H9 (cell line): ENCODE results near the gene MUSTN1. TPM values are rescaled to one million over a fixed set of nuclear protein-coding genes. Genes with fewer than 3 reads are reported as not detected.

Experiments used
- DNase-seq: peaks from one replicate; pipeline ENCODE4 v3.0.0-alpha.2; 2017
- H2AFZ ChIP-seq: one replicate; pipeline ENCODE4 v1.6.1; 2013; ENCODE audit warnings: mild to moderate bottlenecking, low read length, control low read depth, moderate library complexity
- H2AK5ac ChIP-seq: 2 replicates; pipeline ENCODE4 v1.6.1; 2013; ENCODE audit warnings: low read length, control low read depth, mixed read lengths; ENCODE audit not compliant: insufficient read length
- H2BK120ac ChIP-seq: one replicate; pipeline ENCODE4 v1.6.1; 2013; ENCODE audit warnings: low read depth, mild to moderate bottlenecking, low read length, control low read depth, inconsistent platforms; ENCODE audit not compliant: poor library complexity, severe bottlenecking
- H2BK12ac ChIP-seq: 2 replicates; pipeline ENCODE4 v1.6.1; 2013; ENCODE audit warnings: low read length, control low read depth, mixed read lengths, low read depth; ENCODE audit not compliant: insufficient read length
- H2BK15ac ChIP-seq: 2 replicates; pipeline ENCODE4 v1.6.1; 2013; ENCODE audit warnings: low read depth, low read length, control low read depth
- H2BK20ac ChIP-seq: one replicate; pipeline ENCODE4 v1.6.1; 2013; ENCODE audit warnings: low read depth, mild to moderate bottlenecking, low read length, control low read depth, inconsistent platforms; ENCODE audit not compliant: poor library complexity, severe bottlenecking
- H2BK5ac ChIP-seq: 2 replicates; pipeline ENCODE4 v1.6.1; 2013; ENCODE audit warnings: low read length, control low read depth, mixed read lengths; ENCODE audit not compliant: insufficient read length
- H3K14ac ChIP-seq: 2 replicates; pipeline ENCODE4 v1.6.1; 2013; ENCODE audit warnings: low read length, control low read depth; ENCODE audit not compliant: insufficient read depth
- H3K18ac ChIP-seq: 2 replicates; pipeline ENCODE4 v1.6.1; 2013; ENCODE audit warnings: low read depth, mild to moderate bottlenecking, mixed read lengths, low read length, control low read depth; ENCODE audit not compliant: insufficient read length
- H3K23ac ChIP-seq: 2 replicates; pipeline ENCODE4 v1.6.1; 2013; ENCODE audit warnings: low read length, control low read depth, mixed read lengths, low read depth; ENCODE audit not compliant: insufficient read length
- H3K23me2 ChIP-seq: 2 replicates; pipeline ENCODE4 v1.6.1; 2013; ENCODE audit warnings: low read depth, mild to moderate bottlenecking, mixed read lengths, low read length, control low read depth; ENCODE audit not compliant: insufficient read length, poor library complexity, severe bottlenecking
- H3K27ac ChIP-seq: 2 replicates; pipeline ENCODE4 v1.5.1; 2013; ENCODE audit warnings: low read length, control low read depth, mixed read lengths, low read depth; ENCODE audit not compliant: insufficient read length
- H3K27me3 ChIP-seq: 2 replicates; pipeline ENCODE4 v1.6.1; 2013; ENCODE audit warnings: low read length, control low read depth, inconsistent platforms; ENCODE audit not compliant: insufficient read depth
- H3K4ac ChIP-seq: 2 replicates; pipeline ENCODE4 v1.6.1; 2013; ENCODE audit warnings: low read depth, mild to moderate bottlenecking, control low read depth, inconsistent platforms, low read length, moderate library complexity
- H3K4me1 ChIP-seq: 2 replicates; pipeline ENCODE4 v1.6.1; 2013; ENCODE audit warnings: low read length, control low read depth, inconsistent platforms; ENCODE audit not compliant: insufficient read depth
- H3K4me2 ChIP-seq: 2 replicates; pipeline ENCODE4 v1.6.1; 2013; ENCODE audit warnings: low read length, control low read depth, mixed read lengths; ENCODE audit not compliant: insufficient read length, insufficient read depth
- H3K56ac ChIP-seq: 2 replicates; pipeline ENCODE4 v1.6.1; 2013; ENCODE audit warnings: low read depth, mild to moderate bottlenecking, mixed read lengths, low read length, control low read depth; ENCODE audit not compliant: insufficient read length
- H3K79me1 ChIP-seq: 2 replicates; pipeline ENCODE4 v1.6.1; 2013; ENCODE audit warnings: low read depth, mild to moderate bottlenecking, moderate library complexity, low read length, control low read depth, inconsistent platforms; ENCODE audit not compliant: insufficient read depth, poor library complexity, severe bottlenecking
- H3K79me2 ChIP-seq: 2 replicates; pipeline ENCODE4 v1.6.1; 2013; ENCODE audit warnings: low read length, control low read depth, inconsistent platforms; ENCODE audit not compliant: insufficient read depth
- H3K9ac ChIP-seq: 2 replicates; pipeline ENCODE4 v1.6.1; 2013; ENCODE audit warnings: low read length, control low read depth, mixed read lengths; ENCODE audit not compliant: insufficient read length; ENCODE audit errors: extremely low read depth
- H3K9me3 ChIP-seq: one replicate; pipeline ENCODE4 v1.6.1; 2013; ENCODE audit warnings: low read depth, low read length, inconsistent platforms; ENCODE audit not compliant: control insufficient read depth
- H3T11ph ChIP-seq: one replicate; pipeline ENCODE4 v1.6.1; 2013; ENCODE audit warnings: mild to moderate bottlenecking, low read length, control low read depth, inconsistent platforms
- H4K20me1 ChIP-seq: one replicate; pipeline ENCODE4 v1.6.1; 2013; ENCODE audit not compliant: control insufficient read depth, insufficient read length, insufficient read depth
- H4K5ac ChIP-seq: 2 replicates; pipeline ENCODE4 v1.6.1; 2013; ENCODE audit warnings: low read depth, mild to moderate bottlenecking, mixed read lengths, low read length, control low read depth; ENCODE audit not compliant: insufficient read length
- H4K8ac ChIP-seq: replicated peaks from 2 replicates; pipeline ENCODE4 v1.6.1; 2013; ENCODE audit warnings: low read length, control low read depth, mixed read lengths, low read depth; ENCODE audit not compliant: insufficient read length
- H4K91ac ChIP-seq: 2 replicates; pipeline ENCODE4 v1.6.1; 2013; ENCODE audit warnings: low read depth, mild to moderate bottlenecking, moderate library complexity, mixed read lengths, low read length, control low read depth; ENCODE audit not compliant: insufficient read length
- H3K27ac Mint-ChIP-seq, 3 experiments: 2 replicates in 2 of 3; 3 replicates in 1 of 3; pipeline ENCODE4 v1.8.0; 2020 to 2021; ENCODE audit warnings: mixed read lengths in 3 of 3, mild to moderate bottlenecking in 1 of 3, moderate library complexity in 1 of 3
- H3K27me3 Mint-ChIP-seq: 2 replicates; pipeline ENCODE4 v1.8.0; 2021; ENCODE audit warnings: low read depth, mild to moderate bottlenecking, moderate library complexity, mixed read lengths
- H3K36me3 Mint-ChIP-seq, 3 experiments: 2 replicates in 2 of 3; 3 replicates in 1 of 3; pipeline ENCODE4 v1.8.0; 2020 to 2021; ENCODE audit warnings: low read depth in 3 of 3, mixed read lengths in 3 of 3; ENCODE audit not compliant: insufficient read depth in 1 of 3
- H3K4me1 Mint-ChIP-seq, 2 experiments: 2 replicates each; pipeline ENCODE4 v1.8.0; 2020; ENCODE audit warnings: mixed read lengths in 2 of 2
- H3K4me3 Mint-ChIP-seq, 2 experiments: 2 replicates in 1 of 2; 3 replicates in 1 of 2; pipeline ENCODE4 v1.8.0; 2020 to 2021; ENCODE audit warnings: mild to moderate bottlenecking in 2 of 2, mixed read lengths in 2 of 2, moderate library complexity in 1 of 2
- H3K9me3 Mint-ChIP-seq, 2 experiments: 2 replicates in 1 of 2; 3 replicates in 1 of 2; pipeline ENCODE4 v1.8.0; 2020; ENCODE audit warnings: mild to moderate bottlenecking in 2 of 2, mixed read lengths in 2 of 2, moderate library complexity in 1 of 2
- CTCF ChIP-seq: fragments of 200-600 bp; sonication (generic); conservative IDR thresholded peaks from 3 replicates; pipeline ENCODE4 v1.8.0; 2021; ENCODE audit warnings: antibody characterized with exemption, mild to moderate bottlenecking
- WGBS: extraction: QIAGEN DNeasy Blood & Tissue Kit; methylation state at CpG from one replicate; pipeline ENCODE4 v1.1.7; 2013; ENCODE audit warnings: missing lambda C conversion rate, low lambda C conversion rate, mixed read lengths; ENCODE audit not compliant: insufficient read length; ENCODE audit errors: extremely low coverage; 5-methylcytosine and 5-hydroxymethylcytosine counted together
- total RNA-seq: library from RNA; stranded (reverse); gene quantifications from 2 replicates; pipeline ENCODE4 v1.2.1, GENCODE V29; 2021

MUSTN1 gene
- total RNA-seq, 1 experiment from 2014 or later, result 0.72 TPM

DNA sequence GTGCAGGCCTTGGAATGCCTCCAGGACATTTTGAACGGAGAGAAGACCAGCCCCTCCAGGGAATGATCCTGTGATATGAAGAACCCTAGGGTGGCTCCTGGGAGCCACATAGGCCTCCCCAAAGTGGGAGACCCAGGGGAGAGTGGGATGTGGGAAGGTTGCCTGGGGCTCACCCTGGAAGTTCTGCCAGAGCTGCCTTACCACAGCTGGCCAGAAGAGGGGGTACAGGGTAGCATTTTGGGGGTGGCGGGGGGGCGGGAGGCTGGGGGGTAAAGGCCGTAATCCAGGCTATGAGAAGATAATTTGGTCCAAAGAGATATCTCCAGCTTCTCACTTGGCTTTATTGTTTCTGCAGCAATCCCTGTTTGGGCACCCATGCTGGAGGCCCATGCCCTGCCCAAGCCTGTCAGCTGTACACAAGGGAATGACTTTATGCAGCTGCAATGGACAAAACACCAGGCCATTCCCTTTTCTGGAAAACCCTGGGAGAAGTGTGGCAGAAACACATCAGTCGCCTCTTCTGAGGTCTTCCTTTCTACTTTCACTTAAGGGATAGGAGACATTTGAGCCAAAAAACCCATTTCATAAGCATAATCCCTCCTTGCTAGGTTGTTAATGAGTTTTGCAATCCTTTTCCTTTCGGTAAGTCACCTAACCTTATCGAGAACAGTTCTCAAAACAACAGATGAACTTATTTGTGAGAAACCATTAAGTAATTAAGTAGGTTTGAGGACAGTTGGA, 11.0 kb upstream of the MUSTN1 start:
- no peak for DNase-seq
- WGBS, result no CpG with 5 or more reads among the region's 7 CpGs
- H3K9ac ChIP-seq, result no peak overlapping the region
- no peak overlapping the region for H3K56ac ChIP-seq
- H2AFZ ChIP-seq, result no peak overlapping the region
- no peaks in the 10 kb centered on the region for H3K4me1 ChIP-seq
- H3K79me1 ChIP-seq, result no peaks in the 10 kb centered on the region
- H4K8ac ChIP-seq, result no peak overlapping the region
- no peak overlapping the region for H3K4ac ChIP-seq
- no peaks in the 10 kb centered on the region for H3K27me3 ChIP-seq
- no peak overlapping the region for H3K23ac ChIP-seq
- no peak overlapping the region for H2AK5ac ChIP-seq
- H4K5ac ChIP-seq, result no peak overlapping the region
- H2BK12ac ChIP-seq, result no peak overlapping the region
- H3T11ph ChIP-seq, result no peak overlapping the region
- H3K27ac ChIP-seq, result no peak overlapping the region
- peak; percentile 61 for TF ChIP-seq CTCF
- Mint-ChIP-seq H3K27me3 (no peaks in the 10 kb centered on the region), H3K4me1 (peaks cover 8 to 18% of the 10 kb centered on the region in 2 experiments), H3K9me3 (no peaks in the 10 kb centered on the region; a peak in 1 of 5 replicates), H3K27ac (no peak overlapping the region), H3K4me3 (no peak overlapping the region), H3K36me3 (peaks cover 17 to 36% (median 26%) of the 10 kb centered on the region in 3 experiments)
- no peaks in the 10 kb centered on the region for H3K9me3 ChIP-seq
- H2BK20ac ChIP-seq, result no peak overlapping the region
- no peak overlapping the region for H3K4me2 ChIP-seq
- no peak overlapping the region for H2BK120ac ChIP-seq
- H3K14ac ChIP-seq, result no peak overlapping the region
- H3K18ac ChIP-seq, result no peak overlapping the region
- no peak overlapping the region for H2BK5ac ChIP-seq
- H4K91ac ChIP-seq, result no peak overlapping the region
- H3K79me2 ChIP-seq, result no peaks in the 10 kb centered on the region
- no peak overlapping the region for H2BK15ac ChIP-seq
- no peaks in the 10 kb centered on the region for H3K23me2 ChIP-seq
- no peaks in the 10 kb centered on the region for H4K20me1 ChIP-seq
